ENCODE measurements around the gene ZNF334.

DNA sequence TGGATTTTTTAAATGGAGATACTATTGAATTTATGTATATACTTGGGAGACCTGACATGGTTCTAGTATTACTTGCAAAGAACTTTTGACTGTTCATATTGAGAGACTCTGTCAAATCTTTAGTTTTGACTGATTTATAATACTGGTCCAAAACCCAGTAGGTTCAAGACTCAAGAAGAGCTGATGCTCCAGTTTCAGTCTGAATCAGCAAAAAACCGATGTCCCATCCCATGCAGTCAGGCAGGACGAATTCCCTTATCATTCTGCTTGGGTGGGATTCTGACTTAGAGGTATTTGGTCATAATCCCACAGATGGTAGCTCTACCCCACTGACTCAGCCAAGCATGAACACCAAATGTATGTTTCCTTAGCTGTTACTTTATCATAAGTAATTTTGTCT is 29.5 kb downstream of the ZNF334 start:
- TF ChIP-seq, protein P1, sequence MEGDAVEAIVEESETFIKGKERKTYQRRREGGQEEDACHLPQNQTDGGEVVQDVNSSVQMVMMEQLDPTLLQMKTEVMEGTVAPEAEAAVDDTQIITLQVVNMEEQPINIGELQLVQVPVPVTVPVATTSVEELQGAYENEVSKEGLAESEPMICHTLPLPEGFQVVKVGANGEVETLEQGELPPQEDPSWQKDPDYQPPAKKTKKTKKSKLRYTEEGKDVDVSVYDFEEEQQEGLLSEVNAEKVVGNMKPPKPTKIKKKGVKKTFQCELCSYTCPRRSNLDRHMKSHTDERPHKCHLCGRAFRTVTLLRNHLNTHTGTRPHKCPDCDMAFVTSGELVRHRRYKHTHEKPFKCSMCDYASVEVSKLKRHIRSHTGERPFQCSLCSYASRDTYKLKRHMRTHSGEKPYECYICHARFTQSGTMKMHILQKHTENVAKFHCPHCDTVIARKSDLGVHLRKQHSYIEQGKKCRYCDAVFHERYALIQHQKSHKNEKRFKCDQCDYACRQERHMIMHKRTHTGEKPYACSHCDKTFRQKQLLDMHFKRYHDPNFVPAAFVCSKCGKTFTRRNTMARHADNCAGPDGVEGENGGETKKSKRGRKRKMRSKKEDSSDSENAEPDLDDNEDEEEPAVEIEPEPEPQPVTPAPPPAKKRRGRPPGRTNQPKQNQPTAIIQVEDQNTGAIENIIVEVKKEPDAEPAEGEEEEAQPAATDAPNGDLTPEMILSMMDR (conservative IDR thresholded peaks at IDR 0.05; ENCODE audit: low read depth, low read length), result no peak
- TF ChIP-seq NFE2L2 (IDR thresholded peaks at IDR 0.05; ENCODE audit: low read depth, low read length) (no peak), POLR2A (IDR thresholded peaks at IDR 0.05; ENCODE audit: low read depth, low read length) (no peak), CEBPB (IDR thresholded peaks at IDR 0.05; ENCODE audit: low read depth, low read length) (no peak), RAD21 (IDR thresholded peaks at IDR 0.05; ENCODE audit: low read length) (no peak), RCOR1 (IDR thresholded peaks at IDR 0.05; ENCODE audit: insufficient replicate concordance, low read length) (no peak), RFX5 (IDR thresholded peaks at IDR 0.05; ENCODE audit: low read depth, low read length) (no peak), MAFK (IDR thresholded peaks at IDR 0.05; ENCODE audit: low read depth, low read length) (no peak), MAZ (IDR thresholded peaks at IDR 0.05; ENCODE audit: borderline replicate concordance, low read depth, low read length) (no peak), BHLHE40 (IDR thresholded peaks at IDR 0.05; ENCODE audit: low read depth, low read length) (no peak)
- TF ChIP-seq, protein P2, sequence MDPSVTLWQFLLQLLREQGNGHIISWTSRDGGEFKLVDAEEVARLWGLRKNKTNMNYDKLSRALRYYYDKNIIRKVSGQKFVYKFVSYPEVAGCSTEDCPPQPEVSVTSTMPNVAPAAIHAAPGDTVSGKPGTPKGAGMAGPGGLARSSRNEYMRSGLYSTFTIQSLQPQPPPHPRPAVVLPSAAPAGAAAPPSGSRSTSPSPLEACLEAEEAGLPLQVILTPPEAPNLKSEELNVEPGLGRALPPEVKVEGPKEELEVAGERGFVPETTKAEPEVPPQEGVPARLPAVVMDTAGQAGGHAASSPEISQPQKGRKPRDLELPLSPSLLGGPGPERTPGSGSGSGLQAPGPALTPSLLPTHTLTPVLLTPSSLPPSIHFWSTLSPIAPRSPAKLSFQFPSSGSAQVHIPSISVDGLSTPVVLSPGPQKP (IDR thresholded peaks at IDR 0.05; ENCODE audit: borderline replicate concordance, low read depth, low read length), result no peak
